NCI-H2171 treated with DMSO at 0.1 percent for 48 hours (cell line): ENCODE data around the gene MPPED2.
"Not testable (repeated sequence)": the region's sequence is repeated elsewhere in the genome, so short reads cannot be mapped to it uniquely, and the experiment has no call there.

ENCODE experiments used
- DNase-seq: peaks from one replicate; lab custom pipeline; 2025; lab: John Stamatoyannopoulos, UW

The MPPED2 gene

GRCh38 chr11:30579415-30580175, 6.6 kb downstream of the MPPED2 start:
- no peak for DNase-seq

GRCh38 chr11:30578406-30578805, 7.7 kb downstream of the MPPED2 start:
- no peak for DNase-seq

- DNase-seq: no peak
These were observed 12.2 kb downstream of the MPPED2 start for GRCh38 chr11:30573951-30574350.

GRCh38 chr11:30568931-30569330, 17.2 kb downstream of the MPPED2 start:
- DNase-seq: peak; percentile 45

- no peak for DNase-seq
These were observed 18.5 kb downstream of the MPPED2 start for GRCh38 chr11:30567644-30568043.

- DNase-seq: peak; percentile 25
These were observed 19.0 kb downstream of the MPPED2 start for GRCh38 chr11:30567120-30567519.

GRCh38 chr11:30566482-30566881, 19.7 kb downstream of the MPPED2 start:
- DNase-seq: no peak

GRCh38 chr11:30565027-30565426, 21.1 kb downstream of the MPPED2 start:
- no peak for DNase-seq

- DNase-seq: no peak
These were observed 24.3 kb downstream of the MPPED2 start for GRCh38 chr11:30561691-30562415.

- DNase-seq: no peak
These were observed 25.7 kb downstream of the MPPED2 start for GRCh38 chr11:30560206-30561106.

GRCh38 chr11:30559004-30559403, 27.1 kb downstream of the MPPED2 start:
- no peak for DNase-seq

GRCh38 chr11:30554587-30554986, 31.6 kb downstream of the MPPED2 start:
- not testable (repeated sequence) for DNase-seq

GRCh38 chr11:30553521-30554110, 32.5 kb downstream of the MPPED2 start:
- no peak for DNase-seq

GRCh38 chr11:30552839-30553238, 33.3 kb downstream of the MPPED2 start:
- no peak for DNase-seq

- no peak for DNase-seq
These were observed 36.1 kb downstream of the MPPED2 start for GRCh38 chr11:30550022-30550542.

GRCh38 chr11:30549565-30549964, 36.6 kb downstream of the MPPED2 start:
- DNase-seq: no peak

- DNase-seq: no peak
These were observed 39.8 kb downstream of the MPPED2 start for GRCh38 chr11:30546334-30546733.

GRCh38 chr11:30545507-30545906, 40.6 kb downstream of the MPPED2 start:
- DNase-seq: no peak

- DNase-seq: no peak
These were observed 43.1 kb downstream of the MPPED2 start for GRCh38 chr11:30543066-30543465.

- no peak for DNase-seq
These were observed 45.4 kb downstream of the MPPED2 start for GRCh38 chr11:30540781-30541180.

GRCh38 chr11:30538251-30538650, 47.9 kb downstream of the MPPED2 start:
- no peak for DNase-seq

- DNase-seq: peak; percentile 26
These were observed 50.3 kb downstream of the MPPED2 start for GRCh38 chr11:30535818-30536217.
